Panc1 (cell line): ENCODE data around the gene SOX8.

Experiments used
- SIN3A ChIP-seq: IDR thresholded peaks from 2 replicates; pipeline ENCODE4 v1.6.1; 2012; ENCODE audit warnings: low read depth, mild to moderate bottlenecking, low read length, moderate library complexity, borderline replicate concordance; ENCODE audit not compliant: insufficient read depth
- TF ChIP-seq, protein P1 (sequence below): fragments of 450-650 bp; IDR thresholded peaks from 2 replicates; pipeline ENCODE4 v1.5.1; 2017; ENCODE audit warnings: mild to moderate bottlenecking

DNA sequence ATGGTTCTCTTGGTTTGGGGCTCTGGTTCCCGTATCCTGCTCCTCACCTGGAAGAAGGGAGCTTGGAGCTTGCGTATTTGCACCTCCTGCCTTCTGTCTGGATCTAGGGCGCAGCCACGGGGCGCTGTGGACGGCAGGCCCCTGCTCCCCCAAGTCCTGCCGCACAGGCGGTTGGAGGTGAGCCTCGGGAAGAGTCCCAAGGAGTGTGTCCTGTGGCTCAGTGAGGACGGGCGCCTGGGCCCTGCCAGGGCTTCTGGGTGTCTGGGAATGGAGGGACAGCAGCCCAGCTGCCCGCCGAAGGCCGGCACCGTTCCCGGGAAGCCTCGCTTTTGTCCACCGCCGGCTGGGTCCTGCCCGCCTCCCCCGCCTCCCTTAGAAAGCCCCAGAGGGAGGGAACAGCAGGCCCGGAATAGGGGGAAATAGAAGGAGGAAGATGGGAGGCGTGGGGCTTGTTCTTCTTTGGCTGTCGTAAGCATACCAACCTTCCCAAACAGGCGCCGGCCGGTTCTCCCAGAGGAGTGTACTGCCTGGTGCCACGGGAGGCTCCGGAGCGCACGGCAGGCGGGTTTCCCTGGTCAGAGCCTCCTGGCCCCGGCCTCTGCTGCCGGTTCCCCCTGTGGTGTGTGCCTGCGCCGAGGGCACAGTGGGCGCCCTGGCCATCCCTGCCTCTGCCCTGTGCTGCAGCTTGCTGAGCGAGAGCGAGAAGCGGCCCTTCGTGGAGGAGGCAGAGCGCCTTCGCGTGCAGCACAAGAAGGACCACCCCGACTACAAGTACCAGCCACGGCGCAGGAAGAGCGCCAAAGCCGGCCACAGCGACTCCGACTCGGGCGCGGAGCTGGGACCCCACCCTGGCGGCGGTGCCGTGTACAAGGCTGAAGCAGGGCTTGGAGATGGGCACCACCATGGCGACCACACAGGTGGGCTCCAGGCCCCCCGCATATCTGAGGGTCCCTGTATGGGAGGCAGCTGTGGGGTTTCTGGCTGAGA lies 1.8 kb downstream of the SOX8 start:
- no peak for TF ChIP-seq SIN3A
- TF ChIP-seq, protein P1, sequence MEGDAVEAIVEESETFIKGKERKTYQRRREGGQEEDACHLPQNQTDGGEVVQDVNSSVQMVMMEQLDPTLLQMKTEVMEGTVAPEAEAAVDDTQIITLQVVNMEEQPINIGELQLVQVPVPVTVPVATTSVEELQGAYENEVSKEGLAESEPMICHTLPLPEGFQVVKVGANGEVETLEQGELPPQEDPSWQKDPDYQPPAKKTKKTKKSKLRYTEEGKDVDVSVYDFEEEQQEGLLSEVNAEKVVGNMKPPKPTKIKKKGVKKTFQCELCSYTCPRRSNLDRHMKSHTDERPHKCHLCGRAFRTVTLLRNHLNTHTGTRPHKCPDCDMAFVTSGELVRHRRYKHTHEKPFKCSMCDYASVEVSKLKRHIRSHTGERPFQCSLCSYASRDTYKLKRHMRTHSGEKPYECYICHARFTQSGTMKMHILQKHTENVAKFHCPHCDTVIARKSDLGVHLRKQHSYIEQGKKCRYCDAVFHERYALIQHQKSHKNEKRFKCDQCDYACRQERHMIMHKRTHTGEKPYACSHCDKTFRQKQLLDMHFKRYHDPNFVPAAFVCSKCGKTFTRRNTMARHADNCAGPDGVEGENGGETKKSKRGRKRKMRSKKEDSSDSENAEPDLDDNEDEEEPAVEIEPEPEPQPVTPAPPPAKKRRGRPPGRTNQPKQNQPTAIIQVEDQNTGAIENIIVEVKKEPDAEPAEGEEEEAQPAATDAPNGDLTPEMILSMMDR = no peak
